GM19468 (cell line): ENCODE results near the gene NKX2-1.
A peak's percentile ranks its signal among the peaks of the same experiment; 100 is the strongest.
"Not testable (repeated sequence)": the region's sequence is repeated elsewhere in the genome, so short reads cannot be mapped to it uniquely, and the experiment has no call there.

Source experiments
- ATAC-seq: cut with Tn5 transposase; IDR thresholded peaks from one replicate; pipeline ENCODE4 v1.9.1; 2021; ENCODE audit warnings: mild to moderate bottlenecking, moderate library complexity, moderate number of reproducible peaks; ENCODE audit not compliant: unreplicated experiment; ENCODE audit errors: extremely low read depth

The NKX2-1 gene

DNA sequence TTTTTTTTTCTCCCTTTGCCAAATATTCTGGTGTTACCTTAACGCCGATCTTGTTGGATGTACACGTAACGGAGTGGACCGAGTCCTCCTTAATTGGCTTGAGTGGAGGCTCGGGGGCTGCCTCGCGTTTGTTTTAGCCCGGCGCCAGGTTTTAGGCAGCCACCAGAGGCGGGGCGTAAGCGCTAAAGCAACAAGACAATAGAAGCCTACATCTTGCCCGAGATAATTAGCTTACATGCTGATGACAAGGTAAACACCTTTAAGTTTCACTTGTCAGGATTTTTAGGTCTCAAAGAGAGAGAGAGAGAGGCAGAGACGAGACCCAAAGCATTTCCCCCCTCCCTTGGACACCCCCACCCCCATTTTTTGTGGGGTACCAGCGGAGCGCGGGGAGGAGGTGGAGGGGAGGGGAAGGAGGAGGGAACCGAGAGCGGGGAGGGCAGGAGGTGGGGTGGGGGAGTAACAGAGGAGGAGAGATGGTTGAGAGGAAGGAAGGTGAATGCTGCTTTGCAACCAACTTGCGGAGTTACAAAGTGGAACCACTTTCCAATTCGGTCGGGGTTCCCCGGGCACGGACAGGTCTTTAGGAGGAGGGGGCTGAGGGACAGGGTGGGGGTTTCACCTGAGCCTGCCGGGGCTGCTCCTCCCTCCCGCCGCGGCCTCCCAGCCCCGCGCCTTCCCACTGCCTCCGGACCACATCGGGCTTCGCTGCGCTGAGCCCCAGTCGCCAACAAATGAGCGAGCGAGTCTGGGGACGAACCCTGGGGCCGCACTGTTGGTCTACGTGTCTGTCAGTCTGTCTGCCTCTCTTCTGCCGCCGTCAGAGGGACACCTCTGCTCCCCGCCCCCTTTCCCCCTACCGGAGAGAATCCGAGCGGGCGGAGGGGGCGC, at the start of gene NKX2-1:
NKX2-1 (minus strand) TSS at position 802 of the 891 bp plus-strand sequence; CDS start at position 699, 103 bp downstream.
- ATAC-seq: no peak

DNA sequence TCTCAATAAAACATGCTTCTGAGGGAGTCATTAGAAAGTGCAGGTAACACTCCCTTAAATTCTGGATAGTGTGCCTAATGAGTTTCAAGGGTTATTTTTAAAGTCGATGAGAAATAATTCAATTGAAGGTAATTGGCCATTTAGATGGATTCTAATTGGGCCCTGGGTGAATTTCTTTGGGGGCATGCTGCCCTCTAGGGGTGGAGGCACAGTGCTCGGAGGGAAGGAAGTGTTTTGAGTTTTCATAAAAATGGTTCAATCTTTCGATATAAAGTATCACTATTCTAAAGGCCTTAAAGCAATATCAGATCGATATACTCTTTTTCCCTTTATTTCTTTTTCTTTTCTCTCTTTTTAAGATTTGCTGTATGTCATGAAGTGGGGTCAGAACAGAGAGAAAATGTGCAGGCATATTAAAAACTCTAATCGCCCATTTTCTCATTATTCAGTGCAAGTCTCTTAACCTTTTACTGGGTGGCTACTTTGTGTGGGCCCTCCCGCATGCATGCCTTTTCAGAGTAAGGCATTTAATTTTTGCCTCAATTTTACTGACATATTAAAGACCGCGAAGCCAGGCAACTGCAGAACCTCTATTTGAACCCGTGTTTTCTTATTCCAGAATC, 36.9 kb upstream of the NKX2-1 start:
- no peak for ATAC-seq

DNA sequence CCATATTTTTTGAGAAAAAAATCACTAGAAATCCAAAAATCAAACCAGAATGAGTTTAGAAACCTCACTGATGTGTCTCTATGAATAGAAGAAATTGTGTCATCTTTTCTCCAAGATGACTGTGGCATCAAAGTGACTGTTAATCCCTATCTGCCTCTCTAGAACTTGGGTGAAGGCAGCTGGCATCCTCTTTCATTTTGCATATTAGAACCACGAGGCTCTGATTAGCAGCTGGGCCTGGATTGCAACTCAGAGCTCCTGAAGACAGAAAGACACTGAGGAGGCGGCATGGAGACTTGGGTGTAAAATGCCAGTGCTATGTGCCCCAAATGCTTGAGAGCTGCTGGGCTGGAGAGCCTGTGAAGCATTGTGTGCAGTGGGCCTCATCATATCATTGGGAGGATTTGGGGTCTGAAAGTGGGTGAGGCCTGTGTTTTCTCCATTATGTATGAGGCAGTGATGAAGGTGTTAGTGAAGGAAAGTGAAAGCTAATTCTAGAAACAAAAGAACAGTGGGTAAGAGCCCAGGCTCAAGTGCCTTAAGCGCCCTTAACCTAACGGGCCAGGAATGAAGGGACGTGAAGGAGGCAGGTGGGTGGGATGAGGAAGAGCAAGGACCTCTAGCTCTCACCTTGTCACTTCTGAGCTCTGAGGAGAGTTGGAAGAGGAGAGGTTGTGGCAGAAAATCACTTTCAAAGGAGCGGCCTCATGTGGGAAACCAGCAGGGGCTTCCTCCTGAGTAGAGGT, 36.1 kb upstream of the NKX2-1 start:
- ATAC-seq: no peak

DNA sequence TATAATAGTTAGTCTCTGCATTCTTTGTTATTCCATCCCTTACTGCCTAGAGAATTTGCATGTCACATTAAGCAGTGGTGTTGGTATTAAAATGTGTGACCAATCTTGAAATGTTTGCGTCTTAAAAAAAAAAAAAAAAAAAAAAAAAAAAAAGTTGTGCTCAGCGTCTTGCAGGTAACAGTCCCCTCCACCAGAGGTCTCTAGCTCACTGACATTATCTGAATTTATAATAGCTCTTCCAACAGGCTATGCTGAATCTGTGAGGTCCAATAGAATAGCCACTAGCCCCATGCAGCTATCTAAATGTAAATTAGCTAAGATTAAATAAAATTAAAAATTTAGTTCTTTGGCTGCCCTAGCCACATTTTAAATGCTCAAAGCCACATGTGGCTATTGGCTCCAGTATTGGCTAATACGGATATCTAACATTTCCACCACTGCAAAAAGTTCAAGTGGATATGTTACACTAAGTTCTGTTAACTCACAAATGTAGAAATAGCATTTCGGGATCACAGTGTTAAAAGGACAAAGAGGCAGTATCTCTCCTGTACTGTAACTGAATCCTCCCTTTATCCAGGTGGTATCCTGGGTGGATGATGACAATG, 33.7 kb upstream of the NKX2-1 start:
- peak; percentile 60 for ATAC-seq

DNA sequence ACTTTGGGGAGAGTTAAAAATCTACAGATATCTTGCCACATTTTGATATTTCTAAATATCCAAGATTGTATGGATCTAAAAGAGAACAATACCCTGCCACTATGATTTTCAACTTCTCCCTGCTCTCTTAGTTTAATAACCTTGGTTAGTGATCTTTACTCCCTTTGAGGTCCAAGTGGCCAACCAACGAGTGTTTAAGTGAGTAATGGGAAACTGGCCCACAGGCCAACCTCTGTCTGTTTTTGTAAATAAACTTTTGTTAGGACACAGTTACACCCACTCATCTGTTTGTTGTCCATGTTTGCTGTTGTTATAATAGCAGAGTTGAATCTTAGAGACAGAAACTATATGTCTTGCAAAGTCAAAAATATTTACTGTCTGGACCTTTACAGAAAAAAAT, 30.9 kb upstream of the NKX2-1 start:
- no peak for ATAC-seq

DNA sequence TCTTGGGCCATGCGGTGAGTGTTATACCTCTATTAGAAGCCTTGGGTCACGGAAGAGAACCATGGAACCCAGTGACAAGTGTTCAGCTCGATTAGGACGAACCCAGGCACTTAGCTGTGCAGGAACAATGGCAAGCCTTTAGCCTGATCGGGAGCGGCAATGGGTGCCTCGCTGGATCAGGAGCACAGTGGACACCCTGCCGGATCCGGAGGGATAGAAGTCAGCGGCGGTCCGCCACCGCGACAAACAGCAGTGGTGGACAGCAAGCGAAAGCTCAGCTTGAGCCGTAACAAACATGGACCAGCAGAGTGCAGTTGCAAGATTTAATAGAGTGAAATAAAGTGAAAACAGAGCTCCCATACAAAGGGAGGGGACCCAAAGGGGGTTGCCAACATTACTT, 24.2 kb upstream of the NKX2-1 start:
- ATAC-seq: not testable (repeated sequence)

DNA sequence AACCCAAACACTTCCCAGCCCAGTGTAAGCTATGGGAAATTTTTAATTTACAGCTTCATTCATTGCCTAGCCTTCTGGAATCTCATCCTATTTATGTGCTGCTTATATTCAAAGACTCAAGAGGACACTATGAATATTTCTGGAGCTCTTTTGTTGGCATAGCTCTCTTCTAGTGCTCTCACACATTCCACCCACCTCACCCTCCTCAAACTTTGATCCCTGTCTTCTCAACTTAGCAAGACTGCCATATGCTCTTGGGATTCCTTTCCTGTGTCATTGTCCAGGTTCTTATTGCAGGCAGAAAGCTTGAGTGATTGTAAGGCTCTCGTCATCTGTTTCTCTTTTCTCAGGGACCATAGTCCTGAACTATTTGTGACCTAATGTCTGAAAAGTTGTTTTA, 18.0 kb upstream of the NKX2-1 start:
- ATAC-seq: no peak

DNA sequence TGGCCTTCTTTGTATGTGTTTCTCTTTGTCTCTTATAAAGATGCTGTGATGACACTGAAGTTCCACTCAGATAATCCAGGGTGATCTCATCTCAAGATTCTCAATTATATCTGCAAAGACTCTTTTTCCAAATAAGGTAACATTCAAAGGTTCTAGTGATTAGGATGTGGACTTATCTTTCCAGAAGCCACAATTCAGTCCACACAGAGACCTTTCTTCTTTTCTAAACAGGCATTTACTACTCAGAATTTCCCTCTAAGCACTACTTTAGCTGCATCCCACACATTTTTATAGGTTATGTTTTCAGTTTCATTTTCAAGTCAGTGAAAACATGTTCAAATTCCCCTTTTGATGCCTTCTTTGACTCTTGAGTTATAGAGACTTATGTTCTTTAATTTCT, 9.0 kb upstream of the NKX2-1 start:
- ATAC-seq: no peak

DNA sequence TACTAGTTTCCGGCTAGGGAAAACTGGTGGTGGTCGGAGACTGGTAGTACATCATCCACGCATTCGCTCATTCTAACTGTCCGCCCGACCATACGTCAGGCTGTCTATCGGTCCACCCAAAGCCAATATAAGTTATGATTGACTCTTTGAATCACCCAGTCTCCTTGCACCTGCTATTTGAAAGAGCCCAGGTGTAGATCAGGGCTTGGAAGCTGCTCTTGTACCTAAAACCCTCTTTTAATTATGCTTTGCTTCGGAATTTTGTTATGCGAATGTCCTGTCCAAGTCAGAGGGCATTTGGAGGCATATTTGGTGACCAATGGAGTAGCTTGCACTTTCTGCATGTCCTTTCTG, 5.7 kb upstream of the NKX2-1 start:
- ATAC-seq: no peak

DNA sequence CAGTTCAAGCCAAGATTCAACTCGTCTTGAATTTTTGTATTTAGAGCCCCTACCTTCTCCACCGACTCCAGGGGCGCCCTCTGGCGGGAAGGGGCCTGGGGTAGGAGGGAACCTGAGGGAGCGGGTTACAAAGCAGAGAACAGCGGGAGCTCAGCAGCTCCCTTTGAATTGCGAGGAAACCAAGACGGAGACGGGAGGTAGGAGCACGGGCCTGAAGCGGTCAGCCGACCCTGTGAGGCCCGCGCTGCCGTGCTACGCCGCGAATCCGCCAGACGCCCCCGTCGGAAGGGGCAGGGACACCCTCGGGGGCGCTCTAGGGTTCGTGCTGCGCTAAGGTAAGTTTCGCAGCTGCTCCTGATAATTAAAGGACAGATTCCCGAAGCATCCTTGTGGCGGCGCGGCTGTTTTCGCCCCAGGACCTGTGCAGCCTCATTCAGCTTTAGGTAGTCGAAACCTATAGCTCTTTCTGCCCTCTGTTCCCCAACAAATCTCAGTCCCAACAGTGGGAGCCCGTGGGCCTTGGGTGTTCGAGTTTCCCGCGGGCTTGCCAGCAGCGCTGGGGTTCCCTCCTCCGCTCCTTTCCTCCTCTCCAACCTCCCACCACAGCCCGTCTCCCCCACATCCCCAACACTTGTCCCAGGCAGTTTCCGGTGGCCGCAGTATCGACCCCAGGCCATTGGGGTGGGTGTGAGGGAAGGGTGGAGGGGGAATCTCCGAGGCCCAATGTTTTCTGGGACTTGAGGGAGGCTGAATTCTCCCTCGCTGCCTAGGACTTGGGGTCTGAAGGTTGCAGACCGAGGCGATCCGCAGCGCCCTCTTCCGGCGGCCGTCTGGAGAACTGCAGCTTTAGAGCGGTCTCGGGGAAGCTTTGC, 5.1 kb upstream of the NKX2-1 start:
- no peak for ATAC-seq

DNA sequence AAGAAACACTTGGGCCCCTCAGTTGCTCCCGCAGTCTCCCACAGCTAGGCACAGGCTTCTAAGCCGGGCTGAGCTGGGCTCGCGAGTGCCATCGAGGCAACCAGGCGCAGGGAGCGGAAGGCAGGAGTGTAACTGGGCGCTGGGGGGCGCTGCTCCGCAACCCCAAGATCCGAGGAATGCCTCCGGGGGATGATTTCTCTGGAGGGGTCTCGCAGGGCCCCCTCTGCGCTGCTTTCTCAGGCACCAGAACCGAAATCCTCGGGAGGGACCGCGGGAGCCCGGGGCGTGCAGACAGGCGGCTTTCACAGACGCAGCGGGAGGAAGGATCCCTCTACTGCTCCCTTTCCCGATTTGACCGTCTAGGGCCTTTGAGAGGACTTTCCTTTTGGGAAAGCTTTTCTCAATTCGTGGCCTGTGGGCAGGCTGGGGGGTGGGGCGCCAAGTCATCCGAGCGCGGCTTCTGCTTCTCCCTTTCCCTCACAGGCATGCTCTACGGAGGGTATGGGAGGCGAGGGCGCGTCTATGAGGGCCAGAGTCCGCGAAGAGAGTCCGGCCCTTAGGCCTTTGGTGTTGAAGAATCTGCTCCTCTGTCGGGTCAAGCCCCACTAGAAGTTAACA, 4.3 kb upstream of the NKX2-1 start:
- no peak for ATAC-seq

DNA sequence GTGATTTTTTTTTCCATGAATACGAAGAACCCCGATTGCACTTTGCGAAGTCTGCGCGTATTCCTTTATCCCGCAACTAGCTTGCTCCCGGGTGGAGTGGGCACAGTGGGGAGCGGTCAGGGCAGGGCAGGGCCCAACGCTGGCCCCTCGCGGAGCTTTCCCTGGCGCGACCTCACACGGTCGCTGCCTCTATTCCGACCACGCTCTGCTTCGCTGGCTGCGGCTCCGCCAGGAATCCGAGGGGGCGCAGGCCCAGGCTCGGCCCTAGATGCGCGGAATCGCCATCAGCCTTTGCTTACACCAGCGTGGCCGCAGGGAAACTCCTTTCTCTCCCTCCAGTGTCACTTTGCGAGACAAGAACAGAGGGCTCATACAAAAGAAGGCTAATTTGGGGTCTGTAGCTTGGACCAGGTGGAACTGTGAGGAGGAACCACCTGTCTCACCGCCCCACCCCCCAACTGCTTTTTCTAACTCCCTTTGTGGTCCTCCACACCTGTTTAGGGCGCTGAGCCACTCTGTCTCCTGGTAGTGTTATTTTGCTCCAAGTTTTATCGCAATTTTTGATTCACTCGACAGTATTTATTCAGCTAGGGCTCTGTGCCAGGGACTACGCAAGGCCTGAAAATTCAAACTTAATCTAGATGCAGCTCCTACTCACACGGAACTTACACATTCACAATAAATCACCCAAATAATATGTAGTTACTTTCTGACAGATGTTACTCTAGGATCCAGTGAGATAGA, 3.1 kb upstream of the NKX2-1 start:
- ATAC-seq: no peak

DNA sequence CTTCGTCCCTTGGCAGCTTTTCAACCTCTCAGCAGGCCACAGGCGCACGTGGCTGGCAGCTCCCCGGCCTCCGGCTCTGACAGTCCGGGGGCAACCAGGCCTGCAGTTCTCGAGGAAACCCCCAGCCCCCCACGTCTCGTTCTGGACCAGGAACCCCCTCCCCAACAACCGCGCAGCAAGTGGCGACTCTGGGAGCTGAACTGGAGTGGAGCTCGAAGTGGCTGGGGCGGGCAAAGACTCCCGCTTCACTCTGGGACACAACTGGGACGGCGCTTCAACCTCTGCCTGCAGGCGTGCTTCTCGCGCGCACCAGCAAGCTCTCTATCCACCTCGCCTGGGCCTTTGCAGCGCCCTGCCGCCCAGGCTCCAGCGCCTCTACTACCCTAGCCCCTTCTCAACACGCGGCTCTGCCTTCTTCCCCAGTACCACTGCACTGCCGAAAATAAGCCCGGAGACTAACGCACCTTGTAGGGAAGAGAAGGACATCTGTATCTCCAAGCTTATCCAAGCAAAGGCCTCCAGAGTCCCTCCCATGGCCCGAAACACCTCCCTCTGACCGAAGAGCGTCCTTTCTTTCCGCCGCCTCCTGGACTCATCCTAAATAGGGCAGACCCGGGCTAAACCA, 2.4 kb upstream of the NKX2-1 start:
- no peak for ATAC-seq

DNA sequence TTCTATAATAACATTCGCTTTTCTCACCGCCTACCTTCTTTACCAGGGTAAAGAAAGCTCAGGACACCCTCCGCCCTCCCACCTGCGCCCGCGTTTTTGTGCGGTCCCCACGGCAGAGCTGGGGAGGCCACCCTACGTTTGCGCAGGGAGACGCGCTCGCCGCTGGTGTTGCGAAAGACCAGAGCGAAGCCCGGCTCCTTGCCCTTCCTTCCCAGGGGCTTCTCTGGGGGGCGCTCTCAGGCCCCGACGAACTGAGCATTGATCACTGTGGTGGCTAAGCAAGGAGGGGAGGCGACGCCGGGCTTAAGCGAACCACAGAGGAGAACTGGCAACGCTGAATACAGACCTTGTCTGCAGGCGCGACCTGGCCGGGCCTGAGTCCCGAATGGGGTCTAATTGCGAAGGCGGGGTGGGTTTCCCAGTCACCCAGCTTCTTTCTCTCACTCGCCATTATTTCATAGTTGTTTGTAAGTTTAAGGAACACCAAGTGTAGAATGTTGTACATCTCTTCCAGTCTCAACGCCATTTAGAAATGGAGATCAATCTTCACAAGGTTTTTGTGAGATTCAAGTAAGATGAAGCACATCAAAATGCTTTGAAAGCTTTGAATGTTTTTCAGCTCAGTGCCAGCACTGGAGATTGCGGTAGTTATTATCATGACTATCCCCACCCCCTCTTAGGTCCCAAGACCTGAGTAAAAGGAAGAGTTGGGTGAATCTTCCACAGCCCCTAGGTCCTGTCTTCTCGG, 1.7 kb upstream of the NKX2-1 start:
- ATAC-seq: no peak

DNA sequence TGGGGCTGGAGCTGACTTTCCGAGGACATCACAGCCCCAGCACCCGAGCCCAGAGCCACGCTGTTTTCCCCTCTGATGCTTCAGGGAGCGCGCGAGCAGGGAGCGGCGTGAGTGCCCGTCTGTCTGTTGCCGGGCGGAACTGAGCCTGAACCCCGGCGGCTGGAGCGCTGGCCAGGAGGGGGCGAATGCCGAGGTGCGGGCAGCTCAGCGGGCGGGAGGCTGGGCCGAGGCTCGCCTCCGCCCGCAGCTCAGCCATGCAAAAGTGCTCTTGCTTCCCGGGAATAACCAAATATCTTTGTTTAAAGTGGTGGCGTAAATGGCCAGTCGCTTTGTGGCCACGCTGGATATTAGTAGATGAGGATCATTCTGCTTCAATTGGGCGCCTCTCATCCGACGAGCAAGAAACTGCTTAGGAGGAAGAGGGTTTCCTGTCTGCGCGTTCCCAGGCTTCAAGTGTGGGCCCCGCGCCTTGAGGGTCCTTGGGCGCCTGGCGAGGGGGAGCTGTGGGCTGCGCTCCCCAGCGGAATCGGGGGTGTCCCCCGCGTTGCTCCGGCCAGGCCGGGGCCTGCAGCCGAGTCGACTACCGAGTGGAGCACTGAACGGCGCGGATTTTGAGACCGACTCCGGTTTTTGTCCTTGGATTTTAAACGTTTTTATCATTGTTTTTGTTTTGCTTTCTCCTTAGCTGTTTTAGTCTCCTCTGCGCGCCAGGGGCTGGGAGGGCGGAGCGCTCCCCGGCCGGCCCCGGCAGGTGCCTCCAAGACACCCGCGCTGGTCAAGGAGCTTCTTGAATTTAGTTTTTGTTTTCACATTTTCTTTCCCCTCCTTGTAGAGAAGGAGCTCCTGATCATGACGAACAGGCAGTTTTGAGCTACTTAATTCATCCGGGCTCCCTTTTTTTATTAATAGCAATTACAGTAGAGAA, 831 bp upstream of the NKX2-1 start:
- no peak for ATAC-seq

DNA sequence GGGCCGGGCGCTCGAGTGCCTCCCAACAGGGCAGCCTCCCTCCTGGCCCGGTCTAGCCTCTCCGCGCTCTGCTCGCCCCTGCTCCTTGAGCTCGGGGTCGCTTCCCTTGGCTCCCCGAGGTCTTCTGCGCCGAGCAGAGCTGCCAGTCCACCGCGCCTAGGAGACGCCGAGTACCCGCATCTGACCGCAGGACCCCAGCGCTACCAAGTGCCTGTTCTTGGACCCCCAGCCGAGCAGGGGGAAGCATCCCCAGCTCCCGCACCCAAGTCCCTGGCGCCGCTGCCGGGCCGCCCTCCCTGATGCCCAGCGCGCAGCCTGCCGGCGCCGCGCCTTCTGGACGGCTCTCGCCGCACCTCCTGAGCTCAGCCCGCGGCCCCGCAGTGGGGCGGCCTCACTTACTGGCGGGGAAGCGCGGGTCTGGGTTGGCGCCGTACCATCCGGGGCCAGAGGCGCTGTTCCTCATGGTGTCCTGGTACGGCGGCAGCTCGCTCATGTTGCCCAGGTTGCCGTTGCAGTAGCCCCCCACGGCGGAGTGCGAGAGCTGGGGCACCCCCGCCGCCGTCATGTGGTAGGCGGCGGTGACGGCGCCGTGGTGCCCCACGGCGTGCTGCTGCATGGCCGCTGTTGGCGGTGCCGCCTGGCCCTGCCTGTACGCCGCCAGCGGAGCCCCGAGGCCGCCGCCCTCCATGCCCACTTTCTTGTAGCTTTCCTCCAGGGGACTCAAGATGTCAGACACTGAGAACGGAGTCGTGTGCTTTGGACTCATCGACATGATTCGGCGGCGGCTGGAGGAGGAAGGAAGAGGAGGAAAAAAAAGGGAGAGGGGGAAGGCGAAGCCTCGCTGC, 1.2 kb downstream of the NKX2-1 start:
- ATAC-seq: no peak
